ENCODE results near the gene EYS.

GRCh38 chr6:64376394-64376793, 1330.6 kb downstream of the EYS start:
- TF ChIP-seq RFX5 (IDR thresholded peaks at IDR 0.05; ENCODE audit: borderline replicate concordance, low read depth, low read length), result no peak
- TF ChIP-seq E2F6 (IDR thresholded peaks at IDR 0.05), result no peak
- TF ChIP-seq ZNF274 (IDR thresholded peaks at IDR 0.05; ENCODE audit: borderline replicate concordance, extremely low read depth, low read length), result no peak
- TF ChIP-seq CBX8 (IDR thresholded peaks at IDR 0.05; ENCODE audit: borderline replicate concordance, low read depth, low read length), result no peak
- TF ChIP-seq CTCF (IDR thresholded peaks at IDR 0.05; ENCODE audit: control extremely low read depth in 1 of 3, insufficient read depth in 1 of 3, low read depth in 1 of 3, low read length in 3 of 3), result no peak
- no peak for TF ChIP-seq CHD2 (IDR thresholded peaks at IDR 0.05; ENCODE audit: low read length)
- TF ChIP-seq BCL11A (IDR thresholded peaks at IDR 0.05; ENCODE audit: low read depth in 2 of 2, low read length in 2 of 2), result no peak
- TF ChIP-seq JUN (IDR thresholded peaks at IDR 0.05; ENCODE audit: low read depth, low read length), result 0 out of 2 replicates have a peak, but pooled peaks have one; percentile 30
- no peak for TF ChIP-seq NANOG (IDR thresholded peaks at IDR 0.05; ENCODE audit: insufficient read depth, low read depth, low read length, poor library complexity, severe bottlenecking)
- TF ChIP-seq EZH2 (IDR thresholded peaks at IDR 0.05; ENCODE audit: low read depth, low read length, severe bottlenecking), result no peak
- no peak for TF ChIP-seq POLR2A (IDR thresholded peaks at IDR 0.05; ENCODE audit: control extremely low read depth in 1 of 2, low read depth in 2 of 2, low read length in 2 of 2)
- no peak for TF ChIP-seq GTF2F1 (IDR thresholded peaks at IDR 0.05; ENCODE audit: borderline replicate concordance, low read depth, low read length)
- TF ChIP-seq POLR2AphosphoS5 (IDR thresholded peaks at IDR 0.05; ENCODE audit: low read depth, low read length), result no peak
- no peak for TF ChIP-seq MAFK (IDR thresholded peaks at IDR 0.05; ENCODE audit: low read depth, low read length)

Measured in H1 (cell line).